IPS-11a (cell line): ENCODE results near the gene MAPT.
"Not testable (repeated sequence)": the region's sequence is repeated elsewhere in the genome, so short reads cannot be mapped to it uniquely, and the experiment has no call there.

ENCODE experiments used
- H3K4me3 ChIP-seq: one replicate; pipeline ENCODE4 v1.5.1; 2013; ENCODE audit warnings: low read depth, low read length, control low read depth

MAPT gene

DNA sequence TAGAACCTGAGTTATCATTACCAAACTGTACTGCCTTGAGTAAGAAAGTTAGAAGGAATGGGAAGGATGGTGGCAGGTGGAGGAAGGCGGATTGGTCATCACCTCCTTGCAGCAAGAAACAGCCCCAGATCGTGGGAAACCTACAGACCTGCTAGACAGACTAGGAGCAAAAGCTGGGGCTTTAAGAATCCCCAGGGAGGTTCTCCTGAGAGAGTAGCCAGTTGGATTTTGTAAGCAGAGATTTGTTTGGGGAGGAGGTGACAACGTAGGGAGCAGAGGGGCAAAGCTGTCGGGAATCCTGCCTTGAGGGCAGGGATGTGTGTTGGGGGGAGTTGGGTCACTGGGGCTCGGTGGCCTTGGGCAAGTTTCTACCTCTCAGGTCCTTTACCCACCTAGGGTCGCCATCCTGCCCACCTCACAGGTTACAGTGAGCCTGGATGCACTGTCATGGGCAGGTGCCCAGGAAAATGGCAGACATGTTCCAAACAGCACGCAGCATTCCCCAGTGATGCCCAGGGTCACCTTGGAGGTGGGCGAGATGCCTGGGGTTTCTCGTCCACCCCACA, 55.5 kb downstream of the MAPT start:
- no peak overlapping the region for H3K4me3 ChIP-seq

DNA sequence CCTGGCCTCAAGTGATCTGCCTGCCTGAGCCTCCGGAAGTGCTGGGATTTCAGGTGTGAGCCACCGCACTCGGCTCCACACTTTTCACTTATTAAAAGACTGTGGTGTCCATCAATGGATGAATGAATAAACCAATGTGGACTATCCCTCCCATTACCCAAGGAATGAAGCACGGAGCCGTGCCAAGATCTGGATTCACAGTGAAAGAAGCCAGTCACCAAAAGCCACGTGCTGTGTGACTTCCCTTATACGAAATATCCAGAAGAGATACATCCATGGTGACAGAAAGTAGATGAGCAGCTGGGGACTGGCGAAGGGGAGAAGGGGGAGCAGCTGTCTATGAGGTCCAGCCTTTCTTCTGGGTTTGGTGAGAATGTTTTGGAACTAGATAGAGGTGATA, 56.5 kb downstream of the MAPT start:
- H3K4me3 ChIP-seq, result no peak overlapping the region

GRCh38 chr17:45951403-45951802, 57.0 kb downstream of the MAPT start:
- H3K4me3 ChIP-seq, result no peak overlapping the region

DNA sequence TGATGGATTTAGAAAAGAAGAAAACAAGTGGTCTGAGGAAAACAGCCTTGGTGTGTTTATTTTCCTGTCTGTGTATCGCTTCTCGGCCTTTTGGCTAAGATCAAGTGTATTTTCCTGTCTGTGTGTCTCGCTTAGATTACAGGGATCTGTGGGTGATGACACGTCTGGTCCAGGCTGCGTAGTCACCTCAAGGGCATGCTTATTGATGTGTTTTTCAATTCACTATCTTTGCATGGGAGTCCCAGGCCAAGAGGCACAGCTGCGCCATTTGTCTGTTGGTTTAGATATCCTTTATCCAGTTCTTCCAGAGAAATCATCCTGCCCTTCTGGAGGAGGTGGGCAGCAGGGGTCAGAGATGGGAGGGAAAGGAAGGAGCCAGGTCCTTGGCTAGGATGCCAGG, 57.6 kb downstream of the MAPT start:
- H3K4me3 ChIP-seq, result no peak overlapping the region

- no peak overlapping the region for H3K4me3 ChIP-seq
These were observed 58.5 kb downstream of the MAPT start for GRCh38 chr17:45952814-45953320.

- no peak overlapping the region for H3K4me3 ChIP-seq
These were observed 59.2 kb downstream of the MAPT start for GRCh38 chr17:45953561-45953960.

DNA sequence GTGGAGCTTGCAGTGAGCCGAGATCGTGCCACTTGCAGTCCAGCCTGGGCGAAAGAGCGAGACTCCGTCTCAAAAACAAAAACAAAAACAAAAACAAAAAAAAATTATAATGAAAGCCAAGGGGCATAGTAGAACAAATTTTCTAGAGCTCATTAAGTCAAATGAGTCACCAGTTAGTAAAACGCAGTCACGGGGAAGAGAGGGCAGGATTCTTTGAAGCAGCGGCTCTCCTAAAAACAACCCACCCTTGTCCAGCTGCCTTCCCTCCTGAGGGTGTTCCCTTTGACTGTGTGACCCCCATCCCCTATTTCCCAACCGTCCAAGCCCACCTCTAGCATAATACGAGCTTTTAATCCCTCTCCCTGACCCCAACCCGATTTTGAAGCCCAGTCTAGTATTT, 60.6 kb downstream of the MAPT start:
- H3K4me3 ChIP-seq, result no peak overlapping the region

GRCh38 chr17:45955326-45955725, 61.0 kb downstream of the MAPT start:
- H3K4me3 ChIP-seq, result no peak overlapping the region

DNA sequence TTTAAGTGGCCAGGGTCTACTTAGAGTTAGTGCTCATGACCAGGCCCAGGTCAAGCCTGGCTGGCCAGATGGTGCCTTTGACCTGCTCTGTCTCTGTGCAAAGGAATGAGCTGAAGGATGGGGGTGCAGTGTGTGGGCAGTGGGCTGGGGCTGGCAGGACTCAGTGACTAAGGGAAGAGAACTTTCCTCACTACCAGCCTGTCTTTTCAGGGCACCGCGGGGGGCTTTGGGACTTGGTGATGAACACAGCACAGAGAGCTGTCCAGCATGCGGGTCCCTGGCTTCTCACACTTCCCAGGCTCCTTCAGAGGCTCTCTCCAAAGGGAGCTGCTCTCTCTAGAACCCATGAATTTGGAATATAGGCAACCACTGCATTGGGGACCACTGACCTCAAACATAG, 61.7 kb downstream of the MAPT start:
- H3K4me3 ChIP-seq, result no peak overlapping the region

DNA sequence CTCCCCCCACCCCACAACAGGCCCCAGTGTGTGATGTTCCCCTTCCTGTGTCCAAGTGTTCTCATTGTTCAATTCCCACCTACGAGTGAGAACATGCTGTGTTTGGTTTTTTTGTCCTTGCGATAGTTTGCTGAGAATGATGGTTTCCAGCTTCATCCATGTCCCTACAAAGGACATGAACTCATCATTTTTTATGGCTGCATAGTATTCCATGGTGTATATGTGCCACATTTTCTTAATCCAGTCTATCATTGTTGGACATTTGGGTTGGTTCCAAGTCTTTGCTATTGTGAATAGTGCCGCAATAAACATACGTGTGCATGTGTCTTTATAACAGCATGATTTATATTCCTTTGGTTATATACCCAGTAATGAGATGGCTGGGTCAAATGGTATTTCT, 62.4 kb downstream of the MAPT start:
- not testable (repeated sequence) for H3K4me3 ChIP-seq

GRCh38 chr17:45958307-45958706, 64.0 kb downstream of the MAPT start:
- H3K4me3 ChIP-seq, result no peak overlapping the region

DNA sequence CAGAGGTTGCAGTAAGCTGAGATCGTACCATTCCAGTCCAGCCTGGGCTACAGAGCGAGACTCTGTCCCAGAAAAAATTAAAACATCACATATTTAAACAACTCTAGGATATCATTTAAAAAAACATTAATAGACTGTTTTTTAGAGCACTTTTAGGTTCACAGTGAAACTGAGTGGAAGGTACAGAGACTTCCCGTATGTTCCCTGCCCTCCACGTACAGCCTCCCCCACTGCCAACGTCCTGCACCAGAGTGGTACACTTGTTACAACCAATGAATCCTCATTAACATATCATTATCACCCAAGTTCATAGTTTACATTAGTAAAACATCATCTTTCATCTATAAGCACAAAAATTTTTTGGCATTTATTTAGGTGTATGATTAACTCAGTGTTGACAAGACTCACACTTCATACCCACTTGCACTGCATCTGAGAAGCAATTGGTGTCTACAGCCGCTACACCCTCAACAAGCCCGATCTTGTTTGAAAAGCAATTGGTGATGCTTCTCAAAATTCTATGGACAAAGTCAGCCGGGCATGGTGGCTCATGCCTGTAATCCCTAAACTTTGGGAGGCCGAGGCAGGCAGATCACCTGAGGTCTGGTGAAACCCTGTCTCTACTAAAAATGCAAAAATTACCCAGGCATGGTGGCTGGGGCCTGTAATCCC, 64.8 kb downstream of the MAPT start:
- H3K4me3 ChIP-seq, result no peak overlapping the region

GRCh38 chr17:45960311-45960710, 66.0 kb downstream of the MAPT start:
- H3K4me3 ChIP-seq, result no peak overlapping the region

DNA sequence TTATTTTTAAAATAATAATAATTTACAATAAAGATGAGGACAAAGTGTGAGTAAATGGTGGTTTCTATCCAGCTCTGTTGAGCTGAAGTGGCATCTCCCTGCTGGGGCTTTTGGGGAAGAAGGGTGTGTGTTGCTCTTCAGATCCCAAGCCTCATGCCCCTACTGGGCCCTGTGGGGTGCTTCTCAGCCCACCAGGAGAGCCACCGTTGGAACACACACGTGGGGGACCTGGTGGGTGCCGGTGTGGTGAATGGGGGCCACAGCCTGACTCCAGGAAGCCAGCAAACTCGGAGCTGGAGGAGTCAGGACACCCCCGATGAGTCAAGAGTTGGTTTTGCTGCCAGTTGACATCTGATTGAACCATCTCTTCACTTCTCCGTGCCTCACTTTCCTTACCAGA, 66.9 kb downstream of the MAPT start:
- H3K4me3 ChIP-seq, result no peak overlapping the region

DNA sequence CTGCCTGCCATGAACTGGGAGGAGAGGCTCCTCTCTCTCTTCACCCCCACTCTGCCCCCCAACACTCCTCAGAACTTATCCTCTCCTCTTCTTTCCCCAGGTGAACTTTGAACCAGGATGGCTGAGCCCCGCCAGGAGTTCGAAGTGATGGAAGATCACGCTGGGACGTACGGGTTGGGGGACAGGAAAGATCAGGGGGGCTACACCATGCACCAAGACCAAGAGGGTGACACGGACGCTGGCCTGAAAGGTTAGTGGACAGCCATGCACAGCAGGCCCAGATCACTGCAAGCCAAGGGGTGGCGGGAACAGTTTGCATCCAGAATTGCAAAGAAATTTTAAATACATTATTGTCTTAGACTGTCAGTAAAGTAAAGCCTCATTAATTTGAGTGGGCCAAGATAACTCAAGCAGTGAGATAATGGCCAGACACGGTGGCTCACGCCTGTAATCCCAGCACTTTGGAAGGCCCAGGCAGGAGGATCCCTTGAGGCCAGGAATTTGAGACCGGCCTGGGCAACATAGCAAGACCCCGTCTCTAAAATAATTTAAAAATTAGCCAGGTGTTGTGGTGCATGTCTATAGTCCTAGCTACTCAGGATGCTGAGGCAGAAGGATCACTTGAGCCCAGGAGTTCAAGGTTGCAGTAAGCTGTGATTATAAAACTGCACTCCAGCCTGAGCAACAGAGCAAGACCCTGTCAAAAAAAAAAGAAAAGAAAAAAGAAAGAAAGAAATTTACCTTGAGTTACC, 68.0 kb downstream of the MAPT start:
- no peak overlapping the region for H3K4me3 ChIP-seq

DNA sequence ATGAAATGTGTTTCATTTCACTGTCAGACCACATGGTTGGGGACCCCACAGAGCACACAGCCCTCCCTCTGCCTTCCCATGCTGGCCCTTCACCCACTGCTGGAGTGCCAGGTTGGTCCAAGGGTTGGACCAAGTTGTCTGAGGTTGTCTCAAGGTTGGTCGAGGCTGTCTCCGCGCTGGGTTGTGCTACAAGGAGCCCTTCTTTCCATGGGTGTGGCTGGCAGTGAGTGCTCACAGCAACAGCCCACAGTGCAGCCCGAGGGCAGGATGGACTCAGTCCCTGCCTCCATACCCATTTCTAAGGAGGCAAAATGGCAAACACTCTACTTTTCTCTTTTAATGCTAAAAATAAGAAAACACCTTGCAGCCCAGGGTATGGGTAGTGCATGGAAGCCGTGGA, 68.9 kb downstream of the MAPT start:
- no peak overlapping the region for H3K4me3 ChIP-seq

DNA sequence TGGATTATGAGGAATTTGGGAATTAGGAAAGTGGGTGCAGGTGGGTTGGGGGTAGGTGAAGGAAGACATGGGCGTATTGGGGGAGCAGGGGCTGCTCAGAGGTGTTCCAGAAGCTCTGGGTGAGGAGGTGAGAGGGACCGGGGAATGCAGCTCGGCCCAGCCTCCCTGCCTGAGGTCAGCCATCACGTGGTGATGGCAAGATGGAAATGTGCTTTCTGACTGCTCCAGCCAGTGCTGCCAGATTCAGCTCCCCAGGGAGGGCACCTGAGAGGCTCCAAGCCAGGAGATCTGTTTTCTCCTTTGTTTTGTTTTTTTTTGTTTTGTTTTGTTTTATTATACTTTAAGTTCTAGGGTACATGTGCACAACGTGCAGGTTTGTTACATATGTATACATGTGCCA, 69.5 kb downstream of the MAPT start:
- H3K4me3 ChIP-seq, result no peak overlapping the region

DNA sequence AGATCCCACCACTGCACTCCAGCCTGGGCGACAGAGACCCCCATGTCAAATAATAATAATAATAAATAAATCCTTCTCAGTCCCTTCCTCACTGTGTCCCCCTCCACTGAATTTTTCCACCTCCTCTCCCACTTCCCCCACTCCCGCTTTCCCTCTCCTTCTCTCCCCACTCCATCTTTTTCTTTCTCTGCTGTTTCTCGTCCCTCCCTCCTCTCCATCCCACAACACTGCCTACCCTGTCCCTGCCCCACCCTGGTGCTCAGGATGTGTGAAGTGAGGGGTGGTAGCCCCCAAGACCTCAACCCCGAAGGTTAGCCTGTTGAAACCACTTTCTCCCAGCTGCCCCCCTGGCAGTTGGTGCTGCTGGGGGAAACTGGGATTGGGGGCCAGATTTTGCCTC, 70.3 kb downstream of the MAPT start:
- no peak overlapping the region for H3K4me3 ChIP-seq

GRCh38 chr17:45965812-45966211, 71.5 kb downstream of the MAPT start:
- H3K4me3 ChIP-seq, result no peak overlapping the region

GRCh38 chr17:45966606-45967280, 72.4 kb downstream of the MAPT start:
- no peak overlapping the region for H3K4me3 ChIP-seq

DNA sequence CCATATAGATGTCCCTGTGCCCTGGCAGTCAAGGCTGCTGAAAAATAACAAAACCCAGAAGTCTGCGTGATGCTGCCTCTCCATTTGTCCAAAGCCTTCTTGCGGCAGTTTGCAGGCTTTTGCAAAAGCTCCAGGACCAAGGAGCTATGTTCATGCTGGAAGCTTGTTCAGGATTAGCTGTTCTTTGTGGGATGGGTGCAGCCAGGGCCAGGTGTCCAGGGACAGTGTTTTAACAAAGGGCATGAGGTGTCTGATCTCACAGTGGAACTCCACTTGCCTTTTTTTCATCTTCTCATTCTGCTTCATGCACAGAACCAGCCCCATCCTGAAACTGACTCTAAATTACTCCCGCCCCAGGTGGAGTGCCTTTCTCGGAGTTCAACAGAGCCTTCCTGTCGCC, 73.0 kb downstream of the MAPT start:
- no peak overlapping the region for H3K4me3 ChIP-seq

DNA sequence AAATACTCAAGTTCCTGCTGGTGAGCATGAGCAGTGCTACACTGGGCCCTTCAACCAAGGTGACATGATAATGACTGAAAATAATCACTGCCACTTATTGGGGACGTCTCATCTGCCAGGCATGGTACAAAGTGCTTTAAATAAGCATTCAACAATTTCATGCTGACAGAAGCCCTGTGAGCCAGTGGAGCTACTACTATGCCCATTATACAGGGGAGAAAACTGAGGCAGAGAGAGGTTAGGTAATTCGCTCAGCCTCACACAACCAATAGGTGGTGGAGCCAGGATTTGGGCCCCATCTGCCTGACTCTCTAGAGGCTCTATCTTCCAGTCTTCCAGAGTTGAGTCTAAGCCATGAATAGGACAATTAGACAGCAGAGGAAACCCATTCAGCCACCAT, 74.4 kb downstream of the MAPT start:
- H3K4me3 ChIP-seq, result no peak overlapping the region
